WTC11 (cell line): ENCODE data around the gene ANXA11. TPM values are rescaled to one million over a fixed set of nuclear protein-coding genes. Genes with fewer than 3 reads are reported as not detected.

Experiments
- ATAC-seq: fragments of 200-7000 bp; cut with Tn5 transposase; 2 replicates; pipeline ENCODE4 v1.10.0; 2021; ENCODE audit warnings: mild to moderate bottlenecking, moderate library complexity
- CTCF ChIA-PET: fragments of 300-600 bp; sonication (Branson Sonifier 250); formaldehyde crosslinking; loops from one replicate; lab custom pipeline; 2021; ENCODE audit warnings: antibody characterized with exemption; lab: Charles Lee
- POLR2A ChIA-PET: fragments of 350-600 bp; sonication (Branson Sonifier 250); formaldehyde crosslinking; loops from one replicate; lab custom pipeline; 2021; ENCODE audit warnings: antibody characterized with exemption; lab: Charles Lee
- DNase-seq: peaks from one replicate; pipeline ENCODE4 v3.0.0; 2021; ENCODE audit warnings: low spot score
- H3K27ac Mint-ChIP-seq: 2 replicates; pipeline ENCODE4 v1.8.0; 2021; ENCODE audit warnings: mixed read lengths
- H3K27me3 Mint-ChIP-seq: 2 replicates; pipeline ENCODE4 v1.8.0; 2021; ENCODE audit warnings: low read depth, mild to moderate bottlenecking, moderate library complexity, mixed read lengths
- H3K36me3 Mint-ChIP-seq: 2 replicates; pipeline ENCODE4 v1.8.0; 2021; ENCODE audit warnings: mixed read lengths
- H3K4me1 Mint-ChIP-seq: 2 replicates; pipeline ENCODE4 v1.8.0; 2022; ENCODE audit warnings: mixed read lengths
- H3K4me3 Mint-ChIP-seq: 2 replicates; pipeline ENCODE4 v1.8.0; 2021; ENCODE audit warnings: mild to moderate bottlenecking, moderate library complexity, mixed read lengths
- H3K9me3 Mint-ChIP-seq: 2 replicates; pipeline ENCODE4 v1.8.0; 2021; ENCODE audit warnings: mixed read lengths
- FOXK1 ChIP-seq: sonication (generic); formaldehyde crosslinking; IDR thresholded peaks from 2 replicates; pipeline ENCODE4 v1.8.0; 2022; ENCODE audit warnings: mild to moderate bottlenecking, moderate library complexity, missing genetic modification reagents
- NR1H2 ChIP-seq: sonication (generic); formaldehyde crosslinking; IDR thresholded peaks from 2 replicates; pipeline ENCODE4 v1.9.0; 2021; ENCODE audit warnings: mild to moderate bottlenecking, moderate library complexity, missing genetic modification reagents
- OVOL2 ChIP-seq: fragments of 250-450 bp; sonication (Bioruptor Pico); IDR thresholded peaks from 2 replicates; pipeline ENCODE4 v1.9.0; 2021; ENCODE audit warnings: mild to moderate bottlenecking, borderline replicate concordance
- TCF7 ChIP-seq: sonication (generic); formaldehyde crosslinking; IDR thresholded peaks from 2 replicates; pipeline ENCODE4 v1.8.0; 2022; ENCODE audit warnings: mild to moderate bottlenecking, low read depth, missing genetic modification reagents, moderate library complexity
- TEAD4 ChIP-seq: sonication (generic); formaldehyde crosslinking; IDR thresholded peaks from 2 replicates; pipeline ENCODE4 v1.8.0; 2022; ENCODE audit warnings: mild to moderate bottlenecking, missing genetic modification reagents
- ZNF121 ChIP-seq: sonication (generic); formaldehyde crosslinking; IDR thresholded peaks from 2 replicates; pipeline ENCODE4 v1.8.0; 2023; ENCODE audit warnings: missing genetic modification reagents
- ZNF138 ChIP-seq: sonication (generic); formaldehyde crosslinking; conservative IDR thresholded peaks from 2 replicates; pipeline ENCODE4 v1.8.1; 2022; ENCODE audit warnings: mild to moderate bottlenecking, moderate library complexity, missing genetic modification reagents
- ZNF219 ChIP-seq: sonication (generic); formaldehyde crosslinking; IDR thresholded peaks from 2 replicates; pipeline ENCODE4 v1.8.0; 2023; ENCODE audit warnings: missing genetic modification reagents, mild to moderate bottlenecking, borderline replicate concordance
- ZNF232 ChIP-seq: sonication (generic); formaldehyde crosslinking; IDR thresholded peaks from 2 replicates; pipeline ENCODE4 v1.8.0; 2022; ENCODE audit warnings: mild to moderate bottlenecking, missing genetic modification reagents
- ZNF317 ChIP-seq: sonication (generic); formaldehyde crosslinking; IDR thresholded peaks from 2 replicates; pipeline ENCODE4 v1.8.1; 2023; ENCODE audit warnings: low read depth, mild to moderate bottlenecking, moderate library complexity, missing genetic modification reagents, borderline replicate concordance
- ZNF396 ChIP-seq: fragments of 250-450 bp; sonication (Bioruptor Pico); IDR thresholded peaks from 2 replicates; pipeline ENCODE4 v1.8.0; 2021; ENCODE audit warnings: mild to moderate bottlenecking, moderate library complexity, borderline replicate concordance
- ZNF425 ChIP-seq: fragments of 250-450 bp; sonication (Bioruptor Pico); conservative IDR thresholded peaks from 2 replicates; pipeline ENCODE4 v1.9.0; 2021; ENCODE audit warnings: mild to moderate bottlenecking
- total RNA-seq: library from RNA; stranded (reverse); gene quantifications from 3 replicates; pipeline ENCODE4 v1.2.3, GENCODE V29; 2021
- TF ChIP-seq, protein P1 (sequence below): sonication (generic); formaldehyde crosslinking; IDR thresholded peaks from 2 replicates; pipeline ENCODE4 v1.8.0; 2023; ENCODE audit warnings: missing genetic modification reagents, mild to moderate bottlenecking, borderline replicate concordance
- TF ChIP-seq, protein P2 (sequence below): sonication (generic); formaldehyde crosslinking; IDR thresholded peaks from 2 replicates; pipeline ENCODE4 v1.8.1; 2023; ENCODE audit warnings: mild to moderate bottlenecking, moderate library complexity, missing genetic modification reagents
- TF ChIP-seq, protein P3 (sequence below): sonication (generic); formaldehyde crosslinking; IDR thresholded peaks from 2 replicates; pipeline ENCODE4 v1.8.0; 2022; ENCODE audit warnings: missing genetic modification reagents
- TF ChIP-seq, protein P4 (sequence below): fragments of 200-600 bp; IDR thresholded peaks from 2 replicates; pipeline ENCODE4 v1.8.0; 2022; ENCODE audit warnings: antibody characterized with exemption

Gene ANXA11
- total RNA-seq, 1 experiment from 2014 or later, result 83.3 TPM

DNA sequence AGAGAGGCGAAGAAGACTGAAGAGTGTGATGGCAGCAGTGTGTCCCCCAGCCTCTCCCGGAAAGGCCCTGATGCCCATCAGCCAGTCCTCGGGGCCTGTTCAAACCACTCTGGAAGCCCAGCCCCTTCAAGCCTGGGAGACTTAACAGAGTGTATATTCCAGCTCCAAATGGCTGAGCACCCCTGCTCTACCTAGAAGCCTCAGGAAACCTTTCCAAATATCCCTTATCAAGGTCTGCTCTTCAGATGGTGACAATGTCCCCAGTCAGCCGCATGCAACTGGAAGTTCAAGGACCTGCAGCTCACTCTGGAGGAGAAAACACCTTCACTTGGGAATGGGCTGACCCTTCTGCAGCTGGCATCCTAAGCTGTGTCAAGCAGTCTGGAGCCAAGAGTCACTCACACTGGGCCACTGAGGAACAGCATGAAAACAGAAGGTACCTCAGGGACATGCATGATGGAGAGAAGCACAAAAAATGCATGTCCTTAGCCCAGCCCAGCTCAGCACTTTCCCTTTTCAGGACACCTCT is 10.2 kb downstream of the ANXA11 start (continued):
- TF ChIP-seq, protein P1, sequence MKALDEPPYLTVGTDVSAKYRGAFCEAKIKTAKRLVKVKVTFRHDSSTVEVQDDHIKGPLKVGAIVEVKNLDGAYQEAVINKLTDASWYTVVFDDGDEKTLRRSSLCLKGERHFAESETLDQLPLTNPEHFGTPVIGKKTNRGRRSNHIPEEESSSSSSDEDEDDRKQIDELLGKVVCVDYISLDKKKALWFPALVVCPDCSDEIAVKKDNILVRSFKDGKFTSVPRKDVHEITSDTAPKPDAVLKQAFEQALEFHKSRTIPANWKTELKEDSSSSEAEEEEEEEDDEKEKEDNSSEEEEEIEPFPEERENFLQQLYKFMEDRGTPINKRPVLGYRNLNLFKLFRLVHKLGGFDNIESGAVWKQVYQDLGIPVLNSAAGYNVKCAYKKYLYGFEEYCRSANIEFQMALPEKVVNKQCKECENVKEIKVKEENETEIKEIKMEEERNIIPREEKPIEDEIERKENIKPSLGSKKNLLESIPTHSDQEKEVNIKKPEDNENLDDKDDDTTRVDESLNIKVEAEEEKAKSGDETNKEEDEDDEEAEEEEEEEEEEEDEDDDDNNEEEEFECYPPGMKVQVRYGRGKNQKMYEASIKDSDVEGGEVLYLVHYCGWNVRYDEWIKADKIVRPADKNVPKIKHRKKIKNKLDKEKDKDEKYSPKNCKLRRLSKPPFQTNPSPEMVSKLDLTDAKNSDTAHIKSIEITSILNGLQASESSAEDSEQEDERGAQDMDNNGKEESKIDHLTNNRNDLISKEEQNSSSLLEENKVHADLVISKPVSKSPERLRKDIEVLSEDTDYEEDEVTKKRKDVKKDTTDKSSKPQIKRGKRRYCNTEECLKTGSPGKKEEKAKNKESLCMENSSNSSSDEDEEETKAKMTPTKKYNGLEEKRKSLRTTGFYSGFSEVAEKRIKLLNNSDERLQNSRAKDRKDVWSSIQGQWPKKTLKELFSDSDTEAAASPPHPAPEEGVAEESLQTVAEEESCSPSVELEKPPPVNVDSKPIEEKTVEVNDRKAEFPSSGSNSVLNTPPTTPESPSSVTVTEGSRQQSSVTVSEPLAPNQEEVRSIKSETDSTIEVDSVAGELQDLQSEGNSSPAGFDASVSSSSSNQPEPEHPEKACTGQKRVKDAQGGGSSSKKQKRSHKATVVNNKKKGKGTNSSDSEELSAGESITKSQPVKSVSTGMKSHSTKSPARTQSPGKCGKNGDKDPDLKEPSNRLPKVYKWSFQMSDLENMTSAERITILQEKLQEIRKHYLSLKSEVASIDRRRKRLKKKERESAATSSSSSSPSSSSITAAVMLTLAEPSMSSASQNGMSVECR (CRISPR knock-in tag), result no peak
- TF ChIP-seq ZNF425 (no peak), ZNF396 (CRISPR knock-in tag) (no peak)

- ATAC-seq, result peak; percentile 64
- Mint-ChIP-seq H3K4me1 (peaks cover 56% of the 10 kb centered on the region), H3K9me3 (no peaks in the 10 kb centered on the region), H3K4me3 (no peak overlapping the region), H3K27ac (peak overlapping the region; percentile 19; the same call in 1 of the 2 replicates), H3K36me3 (no peaks in the 10 kb centered on the region), H3K27me3 (no peaks in the 10 kb centered on the region)
- POLR2A ChIA-PET, result interaction anchor here (1.7 kb wide), 1 partner anchor 11 kb away, joined by 6 read pairs; the partner anchor contains the start of gene ANXA11
- DNase-seq, result no peak
- CTCF ChIA-PET, result interaction anchor here (0.6 to 1.9 kb wide), 8 partner anchors 9 to 311 kb away, joined by 3 to 9 read pairs (median 4); no protein-coding TSS in a partner anchor
- TF ChIP-seq, protein P2, sequence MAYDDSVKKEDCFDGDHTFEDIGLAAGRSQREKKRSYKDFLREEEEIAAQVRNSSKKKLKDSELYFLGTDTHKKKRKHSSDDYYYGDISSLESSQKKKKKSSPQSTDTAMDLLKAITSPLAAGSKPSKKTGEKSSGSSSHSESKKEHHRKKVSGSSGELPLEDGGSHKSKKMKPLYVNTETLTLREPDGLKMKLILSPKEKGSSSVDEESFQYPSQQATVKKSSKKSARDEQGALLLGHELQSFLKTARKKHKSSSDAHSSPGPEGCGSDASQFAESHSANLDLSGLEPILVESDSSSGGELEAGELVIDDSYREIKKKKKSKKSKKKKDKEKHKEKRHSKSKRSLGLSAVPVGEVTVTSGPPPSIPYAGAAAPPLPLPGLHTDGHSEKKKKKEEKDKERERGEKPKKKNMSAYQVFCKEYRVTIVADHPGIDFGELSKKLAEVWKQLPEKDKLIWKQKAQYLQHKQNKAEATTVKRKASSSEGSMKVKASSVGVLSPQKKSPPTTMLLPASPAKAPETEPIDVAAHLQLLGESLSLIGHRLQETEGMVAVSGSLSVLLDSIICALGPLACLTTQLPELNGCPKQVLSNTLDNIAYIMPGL, result no peak
- TF ChIP-seq TCF7 (CRISPR knock-in tag) (no peak), TEAD4 (CRISPR knock-in tag) (no peak), ZNF219 (no peak), FOXK1 (CRISPR knock-in tag) (no peak), ZNF317 (no peak), NR1H2 (no peak), ZNF138 (CRISPR knock-in tag) (no peak), OVOL2 (no peak), ZNF232 (no peak), ZNF121 (CRISPR knock-in tag) (no peak)
- TF ChIP-seq, protein P3, sequence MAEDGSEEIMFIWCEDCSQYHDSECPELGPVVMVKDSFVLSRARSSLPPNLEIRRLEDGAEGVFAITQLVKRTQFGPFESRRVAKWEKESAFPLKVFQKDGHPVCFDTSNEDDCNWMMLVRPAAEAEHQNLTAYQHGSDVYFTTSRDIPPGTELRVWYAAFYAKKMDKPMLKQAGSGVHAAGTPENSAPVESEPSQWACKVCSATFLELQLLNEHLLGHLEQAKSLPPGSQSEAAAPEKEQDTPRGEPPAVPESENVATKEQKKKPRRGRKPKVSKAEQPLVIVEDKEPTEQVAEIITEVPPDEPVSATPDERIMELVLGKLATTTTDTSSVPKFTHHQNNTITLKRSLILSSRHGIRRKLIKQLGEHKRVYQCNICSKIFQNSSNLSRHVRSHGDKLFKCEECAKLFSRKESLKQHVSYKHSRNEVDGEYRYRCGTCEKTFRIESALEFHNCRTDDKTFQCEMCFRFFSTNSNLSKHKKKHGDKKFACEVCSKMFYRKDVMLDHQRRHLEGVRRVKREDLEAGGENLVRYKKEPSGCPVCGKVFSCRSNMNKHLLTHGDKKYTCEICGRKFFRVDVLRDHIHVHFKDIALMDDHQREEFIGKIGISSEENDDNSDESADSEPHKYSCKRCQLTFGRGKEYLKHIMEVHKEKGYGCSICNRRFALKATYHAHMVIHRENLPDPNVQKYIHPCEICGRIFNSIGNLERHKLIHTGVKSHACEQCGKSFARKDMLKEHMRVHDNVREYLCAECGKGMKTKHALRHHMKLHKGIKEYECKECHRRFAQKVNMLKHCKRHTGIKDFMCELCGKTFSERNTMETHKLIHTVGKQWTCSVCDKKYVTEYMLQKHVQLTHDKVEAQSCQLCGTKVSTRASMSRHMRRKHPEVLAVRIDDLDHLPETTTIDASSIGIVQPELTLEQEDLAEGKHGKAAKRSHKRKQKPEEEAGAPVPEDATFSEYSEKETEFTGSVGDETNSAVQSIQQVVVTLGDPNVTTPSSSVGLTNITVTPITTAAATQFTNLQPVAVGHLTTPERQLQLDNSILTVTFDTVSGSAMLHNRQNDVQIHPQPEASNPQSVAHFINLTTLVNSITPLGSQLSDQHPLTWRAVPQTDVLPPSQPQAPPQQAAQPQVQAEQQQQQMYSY (CRISPR knock-in tag), result no peak
- TF ChIP-seq, protein P4, sequence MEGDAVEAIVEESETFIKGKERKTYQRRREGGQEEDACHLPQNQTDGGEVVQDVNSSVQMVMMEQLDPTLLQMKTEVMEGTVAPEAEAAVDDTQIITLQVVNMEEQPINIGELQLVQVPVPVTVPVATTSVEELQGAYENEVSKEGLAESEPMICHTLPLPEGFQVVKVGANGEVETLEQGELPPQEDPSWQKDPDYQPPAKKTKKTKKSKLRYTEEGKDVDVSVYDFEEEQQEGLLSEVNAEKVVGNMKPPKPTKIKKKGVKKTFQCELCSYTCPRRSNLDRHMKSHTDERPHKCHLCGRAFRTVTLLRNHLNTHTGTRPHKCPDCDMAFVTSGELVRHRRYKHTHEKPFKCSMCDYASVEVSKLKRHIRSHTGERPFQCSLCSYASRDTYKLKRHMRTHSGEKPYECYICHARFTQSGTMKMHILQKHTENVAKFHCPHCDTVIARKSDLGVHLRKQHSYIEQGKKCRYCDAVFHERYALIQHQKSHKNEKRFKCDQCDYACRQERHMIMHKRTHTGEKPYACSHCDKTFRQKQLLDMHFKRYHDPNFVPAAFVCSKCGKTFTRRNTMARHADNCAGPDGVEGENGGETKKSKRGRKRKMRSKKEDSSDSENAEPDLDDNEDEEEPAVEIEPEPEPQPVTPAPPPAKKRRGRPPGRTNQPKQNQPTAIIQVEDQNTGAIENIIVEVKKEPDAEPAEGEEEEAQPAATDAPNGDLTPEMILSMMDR, result no peak
Observed at GRCh38 chr10:80194373-80195045, 10.8 kb downstream of the ANXA11 start.
